Peyer's patch (tissue), 4 donors: ENCODE data around the gene NAA80.

Source experiments
- POLR2A ChIP-seq, 2 donors: fragments of 450-650 bp; IDR thresholded peaks; one replicate each; pipeline ENCODE4 v1.5.1; 2017; ENCODE audit warnings: antibody characterized with exemption in 2 of 2, mild to moderate bottlenecking in 2 of 2, moderate library complexity in 2 of 2
- TF ChIP-seq, protein P1 (sequence below), 6 experiments: fragments of 450-650 bp in 4 of 6; fragments of 200-600 bp in 2 of 6; sonication (generic) in 1 of 6; IDR thresholded peaks; one replicate each; pipeline ENCODE4 v1.5.1; 2017 to 2019; ENCODE audit warnings: antibody characterized with exemption in 6 of 6, mild to moderate bottlenecking in 3 of 6, moderate library complexity in 1 of 6

DNA sequence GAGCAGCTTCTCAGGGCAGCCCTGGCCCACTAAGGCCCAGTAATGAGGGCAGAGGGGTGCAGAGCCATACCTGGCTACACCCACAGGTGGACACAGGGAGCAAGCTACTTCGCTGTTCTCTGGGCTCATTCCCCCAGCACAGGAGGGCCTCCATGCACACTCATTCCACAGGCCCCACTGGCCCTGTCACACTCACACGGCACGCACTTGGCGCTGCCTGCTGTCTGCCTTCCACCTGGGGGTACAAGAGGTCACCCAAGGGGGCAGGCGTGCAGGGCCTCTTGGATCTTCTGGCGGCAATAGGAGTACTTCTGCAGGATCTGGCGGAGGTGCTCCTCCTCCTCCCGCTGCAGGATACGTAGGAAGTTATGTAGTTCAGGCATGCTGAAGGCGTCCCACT, 31.1 kb upstream of the NAA80 start:
- TF ChIP-seq POLR2A (IDR thresholded peaks at IDR 0.05): no peak
- TF ChIP-seq, protein P1, sequence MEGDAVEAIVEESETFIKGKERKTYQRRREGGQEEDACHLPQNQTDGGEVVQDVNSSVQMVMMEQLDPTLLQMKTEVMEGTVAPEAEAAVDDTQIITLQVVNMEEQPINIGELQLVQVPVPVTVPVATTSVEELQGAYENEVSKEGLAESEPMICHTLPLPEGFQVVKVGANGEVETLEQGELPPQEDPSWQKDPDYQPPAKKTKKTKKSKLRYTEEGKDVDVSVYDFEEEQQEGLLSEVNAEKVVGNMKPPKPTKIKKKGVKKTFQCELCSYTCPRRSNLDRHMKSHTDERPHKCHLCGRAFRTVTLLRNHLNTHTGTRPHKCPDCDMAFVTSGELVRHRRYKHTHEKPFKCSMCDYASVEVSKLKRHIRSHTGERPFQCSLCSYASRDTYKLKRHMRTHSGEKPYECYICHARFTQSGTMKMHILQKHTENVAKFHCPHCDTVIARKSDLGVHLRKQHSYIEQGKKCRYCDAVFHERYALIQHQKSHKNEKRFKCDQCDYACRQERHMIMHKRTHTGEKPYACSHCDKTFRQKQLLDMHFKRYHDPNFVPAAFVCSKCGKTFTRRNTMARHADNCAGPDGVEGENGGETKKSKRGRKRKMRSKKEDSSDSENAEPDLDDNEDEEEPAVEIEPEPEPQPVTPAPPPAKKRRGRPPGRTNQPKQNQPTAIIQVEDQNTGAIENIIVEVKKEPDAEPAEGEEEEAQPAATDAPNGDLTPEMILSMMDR (IDR thresholded peaks at IDR 0.05): no peak
